Stimulated activated CD8-positive, alpha-beta memory T cell treated with anti-CD3 and anti-CD28 coated beads, Interleukin-15, amount 100 ng/mL, for 48 hours (primary cell): ENCODE data around the gene DHPS.
"Not testable (repeated sequence)": the region's sequence is repeated elsewhere in the genome, so short reads cannot be mapped to it uniquely, and the experiment has no call there.

Source experiments
- DNase-seq, 2 donors: peaks; one replicate each; pipeline ENCODE4 v3.0.0-alpha.2; 2020; ENCODE audit warnings: low read depth in 2 of 2

Gene DHPS

DNA sequence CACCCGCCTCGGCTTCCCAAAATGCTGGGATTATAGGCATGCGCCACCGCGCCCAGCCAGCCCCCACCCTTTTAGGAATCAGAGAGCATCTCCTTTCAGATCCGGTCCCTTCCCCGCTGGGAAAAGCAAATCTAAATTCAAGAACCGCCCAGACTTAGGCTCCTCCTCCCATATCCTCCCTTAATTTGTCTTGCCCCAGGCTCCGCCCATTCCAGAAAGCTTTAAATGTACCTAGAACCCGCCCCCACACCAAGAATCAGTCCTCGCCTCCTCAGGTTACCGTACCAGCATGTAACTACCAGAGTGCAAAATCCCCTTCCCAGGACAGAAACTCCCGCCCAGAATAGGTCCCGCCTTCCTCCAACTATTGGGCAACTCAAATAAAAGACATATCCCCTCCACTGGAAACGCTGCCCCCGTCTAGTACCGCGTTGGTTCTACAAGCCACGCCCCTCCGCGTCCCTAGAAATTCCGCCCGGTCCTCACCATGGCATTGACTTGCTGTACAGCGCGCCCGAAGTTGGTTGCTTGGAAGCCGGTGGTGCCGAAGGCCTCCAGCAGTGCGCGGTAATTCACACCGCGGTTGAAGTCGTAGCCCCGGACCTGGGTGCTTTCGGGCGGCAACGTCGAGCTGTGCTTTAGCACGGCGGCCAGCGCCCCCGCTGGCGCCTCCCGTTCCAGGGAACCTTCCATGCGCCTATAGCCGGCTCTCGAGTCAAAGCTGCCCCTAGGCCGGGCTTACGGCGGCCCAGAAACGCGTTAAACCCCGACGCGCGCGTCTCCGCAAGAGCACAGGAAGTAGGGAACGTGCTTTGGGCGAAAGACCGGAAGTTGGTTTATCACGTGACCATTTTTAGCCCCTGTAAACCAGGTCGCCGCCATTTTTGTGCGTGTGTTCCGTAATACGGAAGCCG lies at the start of gene DHPS:
Gene DHPS, minus strand, starts transcription at position 807 of the 914 bp plus-strand sequence. Its CDS starts 114 bp downstream, at position 693.
- DNase-seq: peak; percentile 83 to 86

DNA sequence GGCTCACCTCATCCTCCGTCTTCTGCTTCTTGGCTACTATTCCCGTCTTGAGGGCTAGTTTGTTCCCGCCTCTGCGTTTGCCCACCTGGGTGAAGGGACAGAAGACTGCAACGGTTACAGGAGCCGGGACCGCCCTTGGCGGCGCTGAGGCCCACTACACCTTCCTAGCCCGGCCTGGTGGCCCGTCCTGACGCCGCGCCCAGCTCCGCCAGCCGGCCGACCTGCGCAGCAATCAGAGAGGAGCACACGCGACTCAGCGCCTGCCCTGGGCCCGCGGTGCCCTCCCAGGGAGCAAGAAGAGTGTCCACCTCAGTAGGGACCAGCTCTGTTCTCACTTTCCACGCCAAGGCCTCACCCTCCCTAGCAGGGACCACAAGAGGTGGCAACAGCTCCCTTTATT lies 49.7 kb upstream of the DHPS start:
- DNase-seq: no peak

DNA sequence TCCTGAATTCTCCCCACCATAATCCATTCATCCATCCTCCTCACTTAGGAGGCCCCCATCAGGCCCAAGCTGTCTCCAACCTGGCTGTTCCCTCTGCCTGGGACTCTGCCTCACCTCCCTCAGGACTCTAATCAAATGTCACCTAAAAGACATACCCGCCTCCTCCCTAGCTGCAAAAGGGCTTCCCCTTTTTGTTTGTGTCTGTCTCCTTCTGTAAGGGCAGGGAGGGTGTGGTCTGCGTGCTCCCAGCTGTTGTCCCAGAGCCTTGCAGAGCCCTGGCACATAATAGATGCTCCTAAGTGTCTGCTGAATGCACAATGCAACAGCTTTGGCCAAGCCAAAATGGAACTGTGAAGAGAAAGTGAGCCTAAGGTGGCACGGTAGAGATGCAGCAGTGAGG lies 48.4 kb upstream of the DHPS start:
- no peak for DNase-seq

DNA sequence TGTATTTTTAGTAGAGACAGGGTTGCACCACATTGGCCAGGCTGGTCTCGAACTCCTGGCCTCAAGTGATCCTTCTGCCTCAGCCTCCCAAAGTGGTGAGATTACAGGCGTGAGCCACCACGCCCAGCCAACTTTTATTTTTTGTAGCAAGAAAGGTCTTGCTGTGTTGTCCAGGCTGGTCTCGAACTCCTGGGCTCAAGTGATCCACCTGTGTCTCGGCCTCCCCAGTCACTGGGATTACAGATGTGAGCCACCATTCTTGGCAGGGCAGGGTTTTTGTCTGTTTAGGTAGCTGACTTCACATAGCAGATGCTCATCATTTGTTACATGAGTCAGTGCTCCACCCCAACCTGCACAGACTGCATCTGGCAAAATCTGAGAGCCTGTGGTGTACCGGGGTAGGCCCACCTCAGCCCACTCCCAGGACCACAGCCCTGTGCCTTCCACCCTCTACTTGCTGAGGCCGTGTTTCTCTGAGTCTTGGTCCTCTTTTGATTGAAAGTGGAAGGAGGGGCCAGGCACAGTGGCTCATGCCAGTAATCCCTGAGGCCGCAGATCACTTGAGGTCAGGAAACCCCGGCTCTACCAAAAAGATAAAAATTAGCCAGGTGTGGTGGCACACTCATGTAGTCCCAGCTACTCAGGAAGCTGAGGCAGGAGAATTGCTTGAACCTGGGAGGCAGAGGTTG lies 46.2 kb upstream of the DHPS start:
- no peak for DNase-seq

DNA sequence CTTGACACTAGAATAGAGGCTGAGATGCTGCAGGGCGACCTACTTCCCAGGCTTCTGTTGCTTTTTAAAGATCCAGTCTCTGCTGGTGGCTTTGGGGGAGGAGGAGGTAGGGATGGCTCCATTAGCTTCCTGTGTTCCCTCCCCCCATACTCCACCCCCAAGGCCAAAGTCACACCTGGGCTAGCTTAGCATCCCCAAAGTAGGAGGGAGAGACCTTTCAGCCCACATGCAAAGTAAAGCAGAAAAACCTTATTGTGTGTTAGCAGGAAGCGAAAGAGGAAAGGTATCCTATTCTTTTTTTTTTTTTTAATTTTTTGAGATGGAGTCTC lies 45.3 kb upstream of the DHPS start:
- no peak for DNase-seq

DNA sequence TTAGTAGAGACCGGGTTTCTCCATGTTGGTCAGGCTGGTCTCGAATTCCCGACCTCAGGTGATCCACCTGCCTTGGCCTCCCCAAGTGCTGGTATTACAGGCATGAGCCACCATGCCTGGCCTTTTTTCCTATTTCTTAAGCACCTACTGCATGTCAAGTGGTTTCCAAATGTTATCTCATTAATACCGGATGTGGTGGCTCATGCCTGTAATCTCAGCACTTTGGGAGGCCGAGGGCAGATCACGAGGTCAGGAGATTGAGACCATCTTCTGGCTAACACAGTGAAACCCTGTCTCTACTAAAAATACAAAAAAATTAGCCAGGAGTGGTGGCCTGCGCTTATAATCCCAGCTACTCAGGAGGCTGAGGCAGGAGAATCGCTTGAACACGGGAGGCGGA lies 43.9 kb upstream of the DHPS start:
- not testable (repeated sequence) for DNase-seq

DNA sequence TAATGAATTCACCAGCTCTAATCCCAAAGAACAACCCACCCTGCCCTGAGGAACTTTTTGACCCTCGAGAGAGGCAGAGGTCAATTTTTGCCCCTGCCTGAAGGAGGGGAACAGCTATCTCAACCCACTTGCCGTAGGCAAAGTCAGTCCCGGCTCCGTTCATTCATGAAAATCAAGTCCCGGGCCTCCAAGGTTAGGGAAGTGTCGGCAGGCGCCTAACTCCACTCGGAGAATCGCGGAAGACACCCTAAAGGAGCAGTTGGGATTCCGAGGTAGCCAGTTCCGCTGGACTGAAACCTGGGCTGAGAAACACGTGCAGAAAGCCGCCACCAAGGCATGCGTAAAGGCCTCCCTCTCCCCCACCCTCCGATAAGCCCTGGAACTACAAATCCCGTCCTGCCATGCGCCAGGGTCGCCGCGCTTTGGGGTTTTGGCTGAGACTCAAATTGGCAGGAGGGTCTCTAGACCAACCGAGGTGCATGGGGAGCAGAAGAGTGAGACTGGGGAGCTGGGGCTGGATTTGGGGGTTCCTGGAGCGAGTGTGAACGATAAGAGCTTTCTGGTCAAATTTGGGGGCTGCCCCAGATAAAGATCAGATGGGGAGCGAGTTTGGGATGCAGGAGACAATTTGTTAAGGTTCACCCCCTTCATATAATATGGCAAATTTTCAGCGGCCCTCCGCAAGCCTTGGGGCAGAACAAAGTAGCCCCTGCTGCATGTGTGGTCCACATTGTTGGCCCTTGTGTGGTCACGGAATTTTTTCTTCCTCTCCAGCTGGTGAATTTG lies 42.2 kb upstream of the DHPS start, which contains the start of gene TNPO2:
Gene TNPO2, minus strand, starts transcription at position 292 of the 786 bp plus-strand sequence. CDS start 2,955 bp downstream, outside the sequence.
- peak; percentile 56 to 65 for DNase-seq

DNA sequence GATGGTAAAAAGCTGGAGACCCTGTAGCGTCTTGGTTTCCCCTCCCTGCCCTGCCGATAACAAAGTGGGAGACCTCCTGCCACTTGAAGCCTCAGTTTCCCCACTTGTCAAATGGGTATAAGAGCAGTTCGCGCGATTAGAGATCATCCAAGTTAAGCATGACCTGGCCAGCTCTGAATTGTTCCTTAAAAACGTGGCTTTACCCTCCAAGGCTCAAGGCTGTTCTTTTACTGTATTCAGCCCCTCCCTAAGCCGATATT lies 41.6 kb upstream of the DHPS start:
- DNase-seq: no peak

DNA sequence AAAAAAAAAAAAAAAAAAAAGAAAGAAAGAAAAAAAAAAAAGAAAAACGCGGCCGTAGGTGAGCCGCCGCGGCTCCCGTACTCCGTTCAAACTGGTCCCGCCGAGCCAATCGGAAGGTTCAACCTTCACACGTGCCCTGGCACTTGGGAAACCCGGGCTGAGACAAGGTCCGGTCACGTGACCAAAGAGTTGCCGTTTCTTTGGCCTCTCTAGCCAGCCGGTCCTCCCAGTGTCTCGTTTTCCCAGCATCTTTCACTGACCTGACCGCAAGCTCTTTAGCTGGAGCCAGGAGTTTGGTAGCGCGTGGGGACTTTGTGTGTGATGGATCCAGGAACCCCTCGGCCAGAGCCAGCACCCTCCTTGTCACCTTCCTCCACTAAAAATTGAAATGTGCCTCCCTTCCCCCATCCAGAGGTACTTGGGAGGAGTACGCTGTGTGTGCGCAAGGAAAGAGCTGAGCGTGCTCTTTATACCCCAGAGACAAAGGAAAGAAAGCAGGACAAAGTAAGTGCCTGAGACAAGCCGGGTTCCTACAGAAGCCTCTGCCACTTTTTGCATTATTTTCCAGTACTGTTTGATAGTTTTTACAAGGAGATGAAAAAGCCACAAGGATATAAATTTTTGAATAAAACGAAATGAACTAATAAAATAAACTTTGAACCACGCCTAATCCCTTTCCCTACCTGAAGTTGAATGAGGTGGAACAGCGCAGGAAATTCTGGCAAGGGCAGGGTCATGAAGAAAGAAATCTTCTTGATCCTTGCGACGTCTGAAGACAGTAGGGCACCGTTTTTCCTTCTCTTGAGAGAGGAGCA lies 41.1 kb upstream of the DHPS start:
- peak; percentile 92 for DNase-seq

DNA sequence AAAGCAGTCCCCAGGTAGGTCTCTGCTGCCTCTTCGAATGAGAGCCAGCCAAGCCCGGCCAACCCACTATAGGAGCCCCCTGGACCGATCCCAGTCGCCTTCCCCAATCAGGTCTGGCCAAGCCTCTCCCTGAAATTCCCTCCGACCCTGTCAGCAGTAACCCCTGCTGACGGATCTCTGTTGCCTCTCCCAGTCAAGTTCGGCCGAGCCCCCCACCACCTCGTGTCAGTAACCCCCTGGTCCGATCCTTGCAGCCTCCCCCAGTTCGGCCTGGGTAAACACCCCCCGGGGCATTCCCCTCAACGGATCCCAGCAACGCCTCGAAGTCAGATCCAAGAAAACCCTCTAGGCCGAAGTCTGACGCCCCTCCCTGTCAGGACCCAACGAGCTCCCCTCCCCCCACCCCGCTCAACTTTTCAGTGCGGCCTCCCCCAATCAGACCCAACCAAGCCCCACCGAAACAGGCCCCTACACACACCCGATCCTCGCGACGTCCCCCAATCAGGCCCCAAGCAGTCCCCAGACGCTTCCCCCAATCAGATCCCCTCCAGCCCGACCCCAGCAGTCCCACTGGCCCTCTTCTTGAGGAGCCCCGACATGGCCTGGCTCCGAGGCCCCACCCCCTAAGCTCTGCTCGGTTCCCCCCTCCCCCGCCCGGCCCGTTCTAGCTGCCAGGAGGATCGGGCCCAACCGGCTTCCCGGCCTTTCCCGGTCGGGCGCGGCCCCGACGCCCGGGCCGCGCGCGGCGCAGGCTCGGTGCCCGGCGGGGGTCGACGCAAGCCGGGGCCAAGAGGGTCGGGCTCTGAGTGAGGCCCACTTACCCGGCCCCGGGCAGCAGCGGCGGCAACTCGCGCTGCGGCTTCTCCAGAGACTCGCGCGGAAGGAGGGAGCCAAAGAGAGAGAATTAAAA lies 40.2 kb upstream of the DHPS start:
- no peak for DNase-seq

DNA sequence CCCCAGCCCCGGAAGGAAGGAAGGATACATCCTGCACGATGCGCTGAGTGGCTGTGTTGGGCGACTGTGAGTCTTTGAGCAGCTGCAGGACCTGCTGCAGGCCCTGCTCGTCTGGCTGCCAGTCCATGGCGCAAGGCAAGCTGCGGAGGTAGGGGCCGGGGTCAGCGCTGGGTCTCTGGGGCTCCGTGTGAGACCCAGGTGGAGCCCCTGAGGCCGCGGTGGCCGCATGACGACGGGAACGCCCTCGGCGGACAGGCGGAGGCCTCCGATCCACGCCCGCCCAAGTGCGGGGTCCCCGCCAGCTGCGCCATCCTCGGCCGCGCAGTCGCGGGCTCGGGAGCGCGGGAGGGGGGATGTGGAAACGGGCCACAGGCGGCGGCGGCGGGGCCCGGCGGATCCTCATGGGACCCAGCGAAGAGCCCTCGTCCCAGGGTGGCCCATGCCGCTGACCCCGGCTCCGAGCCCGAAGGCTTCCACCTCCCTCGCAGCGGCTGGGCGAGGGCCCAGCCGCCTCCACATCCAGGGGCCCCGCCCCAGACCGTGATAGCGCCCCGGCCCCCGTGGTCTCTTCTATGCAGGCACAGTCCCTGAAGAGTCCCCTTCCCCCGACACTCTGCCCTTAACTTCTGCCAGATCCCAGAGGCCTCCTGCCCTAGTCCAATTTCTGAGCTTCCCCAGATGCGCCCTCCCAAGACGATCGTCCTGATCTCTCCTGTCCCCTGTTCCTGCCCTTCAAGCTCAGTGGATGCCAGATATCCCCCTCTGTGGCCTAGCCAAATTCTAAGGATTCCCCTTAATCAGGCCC lies 39.4 kb upstream of the DHPS start:
- no peak for DNase-seq

DNA sequence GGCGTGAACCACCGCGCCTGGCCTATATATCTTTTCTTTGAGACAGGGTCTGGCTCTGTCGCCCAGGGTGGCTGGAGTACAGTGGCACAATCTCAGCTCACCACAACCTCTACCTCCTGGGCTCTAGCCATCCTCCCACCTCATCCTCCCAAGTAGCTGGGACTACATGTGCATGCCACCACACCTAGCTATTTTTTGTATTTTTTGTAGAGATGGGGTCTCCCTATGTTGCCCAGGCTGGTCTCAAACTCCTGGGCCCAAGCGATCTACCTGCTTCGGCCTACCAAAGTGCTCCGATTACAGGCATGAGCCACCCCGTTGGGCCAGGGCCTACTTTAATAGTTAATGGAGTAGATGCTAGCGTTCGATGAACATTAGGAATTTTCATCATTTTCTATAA lies 38.6 kb upstream of the DHPS start:
- no peak for DNase-seq

DNA sequence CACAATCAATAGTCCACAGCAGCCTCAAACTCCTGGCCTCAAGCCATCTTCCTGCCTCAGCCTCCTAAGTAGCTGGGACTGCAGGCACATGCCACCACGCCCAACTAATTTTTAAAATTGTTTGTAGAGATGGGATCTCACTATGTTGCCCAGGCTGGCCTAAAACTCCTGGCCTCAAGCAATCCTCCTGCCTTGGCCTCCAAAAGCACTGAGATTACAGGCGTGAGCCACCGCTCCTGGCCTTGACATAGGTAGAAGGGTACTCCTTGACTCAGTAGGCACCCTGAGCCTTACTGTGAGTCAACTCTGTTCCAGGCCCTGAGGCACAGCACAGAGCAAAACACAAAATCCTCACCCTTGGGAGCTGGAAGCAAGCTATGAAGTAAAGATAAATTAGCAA lies 34.2 kb upstream of the DHPS start:
- DNase-seq: no peak

DNA sequence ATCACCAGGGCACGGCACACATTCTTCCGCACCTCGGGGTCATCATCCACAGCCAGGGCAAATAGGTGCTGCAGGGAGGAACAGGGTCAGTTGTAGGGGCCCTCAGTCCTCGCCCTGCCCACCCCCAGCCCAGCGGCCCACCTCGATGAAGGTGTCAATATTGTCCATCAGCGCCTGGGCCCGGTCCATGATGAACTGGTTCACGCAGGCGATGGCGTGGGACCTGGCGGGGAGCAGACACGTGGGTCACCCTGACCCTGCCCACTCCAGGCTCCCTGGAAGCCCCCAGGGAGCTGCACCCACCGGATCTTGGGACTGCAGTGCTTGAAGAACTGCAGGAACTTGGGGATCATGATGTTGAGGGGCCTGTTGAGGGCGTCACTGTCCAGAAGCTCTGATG lies 33.4 kb upstream of the DHPS start:
- DNase-seq: no peak

DNA sequence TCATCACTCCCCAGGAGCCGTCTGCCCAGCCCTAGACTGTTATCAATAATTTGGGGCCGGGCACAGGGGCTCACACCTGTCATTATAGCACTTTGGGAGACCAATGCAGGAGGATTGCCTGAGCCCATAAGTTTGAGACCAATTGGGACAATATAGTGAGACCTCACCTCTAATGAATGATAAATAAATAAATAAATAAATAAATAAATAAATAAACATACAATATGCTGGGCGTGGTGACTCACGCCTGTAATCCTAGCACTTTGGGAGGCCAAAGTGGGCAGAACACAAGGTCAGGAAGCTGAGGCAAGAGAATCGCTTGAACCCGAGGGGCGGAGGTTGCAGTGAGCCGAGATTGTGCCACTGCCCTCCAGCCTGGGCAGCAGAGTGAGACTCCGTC lies 31.6 kb upstream of the DHPS start:
- DNase-seq: not testable (repeated sequence)

DNA sequence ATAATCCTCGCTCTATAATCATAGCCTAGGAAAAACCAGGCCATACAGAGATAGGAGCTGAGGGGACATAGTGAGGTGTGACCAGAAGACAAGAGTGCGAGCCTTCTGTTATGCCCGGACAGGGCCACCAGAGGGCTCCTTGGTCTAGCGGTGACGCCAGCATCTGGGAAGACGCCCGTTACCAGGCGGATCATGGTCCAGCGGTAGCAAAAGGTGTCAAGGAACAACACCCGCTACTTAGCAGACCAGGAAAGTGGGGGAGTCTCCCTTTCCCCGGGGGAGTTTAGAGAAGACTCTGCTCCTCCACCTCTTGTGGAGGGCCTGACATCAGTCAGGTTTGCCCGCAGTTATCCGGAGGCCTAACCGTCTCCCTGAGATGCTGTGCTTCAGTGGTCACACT lies 30.4 kb upstream of the DHPS start:
- not testable (repeated sequence) for DNase-seq

DNA sequence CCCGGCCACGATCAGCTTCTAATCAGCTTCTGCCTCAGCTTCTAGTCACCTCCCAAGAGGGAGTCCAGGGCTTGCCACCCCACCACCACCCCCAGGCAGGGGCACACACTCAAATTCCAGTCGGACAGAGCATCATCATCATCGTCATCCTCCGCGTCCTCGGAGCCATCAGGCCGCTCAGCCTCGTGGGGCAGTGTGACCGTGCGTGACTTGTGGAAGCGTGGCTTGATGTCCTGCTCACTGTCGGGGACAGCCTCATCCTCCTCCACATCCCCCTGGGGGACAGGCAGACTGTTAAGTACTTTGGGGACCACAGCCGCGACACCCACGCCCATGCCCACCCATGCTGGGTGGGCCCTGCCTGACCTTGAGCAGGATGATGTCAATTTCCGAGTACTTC lies 29.5 kb upstream of the DHPS start:
- no peak for DNase-seq

DNA sequence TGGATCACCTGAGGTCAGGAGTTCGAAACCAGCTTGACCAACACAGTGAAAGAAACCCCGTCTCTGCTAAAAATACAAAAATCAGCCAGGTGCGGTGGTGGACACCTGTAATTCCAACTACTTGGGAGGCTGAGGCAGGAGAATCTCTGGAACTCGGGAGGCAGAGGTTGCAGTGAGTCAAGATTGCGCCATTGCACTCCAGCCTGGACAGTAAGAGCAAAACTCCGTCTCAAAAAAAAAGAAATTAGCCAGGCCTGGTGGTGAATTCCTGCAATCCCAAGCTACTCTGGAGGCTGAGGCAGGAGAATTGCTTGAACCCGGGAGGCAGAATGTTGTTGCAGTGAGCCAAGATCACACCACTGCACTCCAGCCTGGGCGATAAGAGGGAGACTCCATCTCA lies 27.0 kb upstream of the DHPS start:
- no peak for DNase-seq

DNA sequence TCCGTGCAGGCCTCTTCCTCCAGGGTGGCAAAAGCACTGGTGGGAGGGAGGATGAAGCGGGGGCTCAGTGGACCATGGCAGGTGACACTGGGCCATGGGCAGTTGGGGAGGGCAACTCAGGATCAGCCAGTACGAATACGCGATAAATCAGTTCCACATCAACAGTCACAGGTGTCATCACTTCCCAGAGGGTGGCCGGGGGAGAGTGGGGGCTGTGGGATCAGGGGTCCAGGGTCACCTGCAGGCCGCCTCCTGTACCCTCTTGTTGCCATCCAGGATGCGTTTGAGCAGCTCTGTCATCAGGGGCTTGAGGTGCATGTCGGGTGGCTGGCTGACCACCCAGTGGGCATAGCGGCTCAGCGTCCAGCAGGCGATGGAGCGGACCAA lies 24.6 kb upstream of the DHPS start:
- DNase-seq: no peak
